PC-3 (cell line): ENCODE measurements around the gene C7. TPM values are rescaled to one million over a fixed set of nuclear protein-coding genes. Genes with fewer than 3 reads are reported as not detected.

Experiments used
- ATAC-seq: fragments of 200-7000 bp; cut with Tn5 transposase; 2 replicates; pipeline ENCODE4 v1.9.1; 2020; ENCODE audit warnings: mild to moderate bottlenecking, moderate library complexity
- BruUV-seq: library from RNA; stranded (reverse); fragments of 400-500 nt; replicated peaks from 2 replicates; lab custom pipeline; 2021; lab: Mats Ljungman, UMichigan
- CTCF ChIA-PET: fragments of 300-600 bp; sonication (Branson Sonifier 250); formaldehyde crosslinking; loops from one replicate; lab custom pipeline; 2022; ENCODE audit warnings: antibody characterized with exemption; lab: Charles Lee
- POLR2A ChIA-PET: fragments of 300-600 bp; sonication (Branson Sonifier 250); formaldehyde crosslinking; loops from one replicate; lab custom pipeline; 2022; ENCODE audit warnings: antibody characterized with exemption; ENCODE audit not compliant: unreplicated experiment; lab: Charles Lee
- DNase-seq: peaks from one replicate; pipeline ENCODE4 v3.0.0-alpha.2; 2015
- H2AFZ ChIP-seq: fragments of 300-600 bp; sonication (generic); 2 replicates; pipeline ENCODE4 v1.6.0; 2016; ENCODE audit warnings: antibody characterized with exemption, low read length
- H3F3A ChIP-seq: fragments of 300-600 bp; sonication (generic); one replicate; pipeline ENCODE4 v1.6.0; 2017; ENCODE audit warnings: antibody characterized with exemption, low read length, control low read depth, mild to moderate bottlenecking; ENCODE audit not compliant: unreplicated experiment
- H3K27ac ChIP-seq: fragments of 300-600 bp; sonication (generic); 2 replicates; pipeline ENCODE4 v1.5.1; 2016; ENCODE audit warnings: mild to moderate bottlenecking, low read length
- H3K27me3 ChIP-seq: fragments of 300-600 bp; sonication (generic); 2 replicates; pipeline ENCODE4 v1.6.1; 2016; ENCODE audit warnings: low read length, mixed read lengths
- H3K36me3 ChIP-seq: fragments of 300-600 bp; sonication (generic); 2 replicates; pipeline ENCODE4 v1.6.1; 2016; ENCODE audit warnings: low read depth, mixed run types, low read length, mixed read lengths
- H3K4me1 ChIP-seq: fragments of 300-600 bp; sonication (generic); 2 replicates; pipeline ENCODE4 v1.5.1; 2016; ENCODE audit warnings: low read length; ENCODE audit not compliant: insufficient read depth
- H3K4me2 ChIP-seq: fragments of 300-600 bp; sonication (generic); 2 replicates; pipeline ENCODE4 v1.6.0; 2016; ENCODE audit warnings: low read length
- H3K4me3 ChIP-seq: fragments of 300-600 bp; sonication (generic); 2 replicates; pipeline ENCODE4 v1.5.1; 2016; ENCODE audit warnings: mild to moderate bottlenecking, low read length, mixed read lengths
- H3K79me2 ChIP-seq: fragments of 300-600 bp; sonication (generic); 2 replicates; pipeline ENCODE4 v1.6.1; 2017; ENCODE audit warnings: low read length, mixed read lengths
- H3K9ac ChIP-seq: fragments of 300-600 bp; sonication (generic); 2 replicates; pipeline ENCODE4 v1.6.0; 2016; ENCODE audit warnings: mild to moderate bottlenecking, low read length
- H3K9me2 ChIP-seq: fragments of 300-600 bp; sonication (generic); replicated peaks from 2 replicates; pipeline ENCODE4 v1.6.1; 2016; ENCODE audit warnings: mixed run types, low read length, mixed read lengths
- H3K9me3 ChIP-seq: fragments of 300-600 bp; sonication (generic); 2 replicates; pipeline ENCODE4 v1.6.1; 2016; ENCODE audit warnings: low read length, mixed read lengths
- H4K20me1 ChIP-seq: fragments of 300-600 bp; sonication (generic); 2 replicates; pipeline ENCODE4 v1.6.1; 2016; ENCODE audit warnings: low read length, mixed read lengths
- EZH2 ChIP-seq: fragments of 300-600 bp; sonication (generic); IDR thresholded peaks from one replicate; pipeline ENCODE4 v1.6.1; 2017; ENCODE audit warnings: antibody characterized with exemption, mild to moderate bottlenecking, low read length; ENCODE audit not compliant: unreplicated experiment
- EZH2phosphoT487 ChIP-seq: fragments of 300-600 bp; sonication (generic); IDR thresholded peaks from 2 replicates; pipeline ENCODE4 v1.6.1; 2018; ENCODE audit warnings: mild to moderate bottlenecking, antibody characterized with exemption, low read length, borderline replicate concordance
- intact Hi-C: fragments of 100-400 bp; cut with micrococcal nuclease; formaldehyde crosslinking; loops from 2 replicates; pipeline ENCODE4 v1.9.0; 2023
- total RNA-seq: library from RNA; depleted of rRNA; stranded (reverse); fragments of >200 nt; gene quantifications from 2 replicates; pipeline ENCODE4 v1.2.3, GENCODE V29; 2014
- TF ChIP-seq, protein P1 (sequence below): fragments of 300-600 bp; sonication (generic); conservative IDR thresholded peaks from 2 replicates; pipeline ENCODE4 v1.5.1; 2017; ENCODE audit warnings: antibody characterized with exemption, low read depth, mild to moderate bottlenecking, low read length

C7 gene
- total RNA-seq, 1 experiment from 2014 or later = not detected

DNA sequence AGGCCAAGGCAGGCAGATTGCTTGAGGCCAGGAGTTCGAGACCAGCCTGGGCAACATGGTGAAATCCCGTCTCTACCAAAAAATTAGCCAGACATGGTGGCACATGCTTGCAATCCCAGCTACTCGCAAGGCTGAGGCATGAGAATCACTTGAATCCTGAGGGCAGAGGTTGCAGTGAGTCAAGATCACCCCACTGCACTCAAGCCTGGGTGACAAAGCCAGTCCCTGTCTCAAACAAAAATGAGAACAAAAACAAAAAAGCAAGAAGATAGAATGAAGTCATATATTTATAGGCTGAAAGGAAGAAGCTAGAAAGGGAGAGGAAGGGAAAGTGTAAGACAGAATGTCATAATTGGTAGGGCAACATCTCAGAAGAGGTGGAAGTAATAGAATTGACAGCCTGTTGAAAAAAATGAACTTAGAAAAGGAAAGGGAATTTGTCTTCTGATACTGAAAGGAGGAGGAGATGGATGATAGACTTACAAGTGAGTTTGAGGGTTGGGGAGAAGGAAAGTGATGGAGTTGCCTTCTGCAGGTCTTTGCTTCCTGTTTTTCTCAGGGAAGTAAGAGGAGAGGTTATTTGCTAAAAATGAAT lies 35.9 kb upstream of the C7 start:
- Histone ChIP-seq H3K9me2 (no peaks in the 10 kb centered on the region), H3K79me2 (no peaks in the 10 kb centered on the region), H3K9me3 (peaks cover 15% of the 10 kb centered on the region), H3K4me1 (peaks cover 7% of the 10 kb centered on the region; the same call in 1 of the 2 replicates), H3K27ac (no peak overlapping the region), H2AFZ (no peak overlapping the region), H3K27me3 (no peaks in the 10 kb centered on the region), H3K4me2 (no peak overlapping the region), H3K36me3 (peaks cover 4% of the 10 kb centered on the region; the same call in 1 of the 2 replicates), H4K20me1 (no peaks in the 10 kb centered on the region), H3F3A (no peaks in the 10 kb centered on the region), H3K9ac (no peak overlapping the region), H3K4me3 (no peak overlapping the region)
- DNase-seq = no peak
- no TSS peak for BruUV-seq
- ChIA-PET POLR2A (interaction anchor here (0.5 kb wide), 1 partner anchor 182 kb away, joined by 9 read pairs; no protein-coding TSS in a partner anchor), CTCF (no interaction called here)
- intact Hi-C loops = loop anchor here (10.0 kb wide), 1 partner anchor 1299 kb away; no protein-coding TSS in a partner anchor
- no peak for ATAC-seq
- TF ChIP-seq EZH2 (no peak), EZH2phosphoT487 (no peak)
- TF ChIP-seq, protein P1, sequence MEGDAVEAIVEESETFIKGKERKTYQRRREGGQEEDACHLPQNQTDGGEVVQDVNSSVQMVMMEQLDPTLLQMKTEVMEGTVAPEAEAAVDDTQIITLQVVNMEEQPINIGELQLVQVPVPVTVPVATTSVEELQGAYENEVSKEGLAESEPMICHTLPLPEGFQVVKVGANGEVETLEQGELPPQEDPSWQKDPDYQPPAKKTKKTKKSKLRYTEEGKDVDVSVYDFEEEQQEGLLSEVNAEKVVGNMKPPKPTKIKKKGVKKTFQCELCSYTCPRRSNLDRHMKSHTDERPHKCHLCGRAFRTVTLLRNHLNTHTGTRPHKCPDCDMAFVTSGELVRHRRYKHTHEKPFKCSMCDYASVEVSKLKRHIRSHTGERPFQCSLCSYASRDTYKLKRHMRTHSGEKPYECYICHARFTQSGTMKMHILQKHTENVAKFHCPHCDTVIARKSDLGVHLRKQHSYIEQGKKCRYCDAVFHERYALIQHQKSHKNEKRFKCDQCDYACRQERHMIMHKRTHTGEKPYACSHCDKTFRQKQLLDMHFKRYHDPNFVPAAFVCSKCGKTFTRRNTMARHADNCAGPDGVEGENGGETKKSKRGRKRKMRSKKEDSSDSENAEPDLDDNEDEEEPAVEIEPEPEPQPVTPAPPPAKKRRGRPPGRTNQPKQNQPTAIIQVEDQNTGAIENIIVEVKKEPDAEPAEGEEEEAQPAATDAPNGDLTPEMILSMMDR = no peak

DNA sequence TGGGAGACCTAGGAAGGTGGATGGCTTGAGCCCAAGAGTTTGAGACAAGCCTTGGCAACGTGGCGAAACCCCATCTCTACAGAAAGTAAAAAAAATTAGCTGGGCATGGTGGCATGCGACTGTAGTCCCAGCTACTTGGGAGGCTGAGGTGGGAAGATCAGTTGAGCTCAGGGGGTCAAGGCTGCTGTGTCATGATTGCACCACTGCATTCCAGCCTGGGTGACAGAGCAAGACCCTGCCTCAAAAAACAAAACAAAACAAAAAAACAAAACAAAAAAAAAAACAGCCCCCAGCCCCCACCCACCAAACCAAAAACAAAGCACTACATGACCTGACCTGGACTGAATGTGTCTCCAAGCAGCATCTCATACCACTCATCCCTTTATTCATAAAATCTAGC lies 33.3 kb upstream of the C7 start:
- H4K20me1 ChIP-seq = no peaks in the 10 kb centered on the region
- no peak for ATAC-seq
- POLR2A ChIA-PET = no interaction called here
- no peaks in the 10 kb centered on the region for H3K79me2 ChIP-seq
- CTCF ChIA-PET = no interaction called here
- H3K4me2 ChIP-seq = no peak overlapping the region
- peaks cover 15% of the 10 kb centered on the region for H3K9me3 ChIP-seq
- intact Hi-C loops = loop anchor here (5.0 to 10.0 kb wide), 3 partner anchors 189 to 1301 kb away; no protein-coding TSS in a partner anchor
- BruUV-seq = no TSS peak
- TF ChIP-seq EZH2phosphoT487 (no peak), EZH2 (no peak)
- TF ChIP-seq, protein P1 = no peak
- H3K27ac ChIP-seq = no peak overlapping the region
- no peaks in the 10 kb centered on the region for H3K9me2 ChIP-seq
- peaks cover 4% of the 10 kb centered on the region; the same call in 1 of the 2 replicates for H3K36me3 ChIP-seq
- no peak for DNase-seq
- no peaks in the 10 kb centered on the region for H3F3A ChIP-seq
- H3K27me3 ChIP-seq = no peaks in the 10 kb centered on the region
- no peak overlapping the region for H3K9ac ChIP-seq
- H2AFZ ChIP-seq = no peak overlapping the region
- no peak overlapping the region for H3K4me3 ChIP-seq
- H3K4me1 ChIP-seq = peaks cover 5% of the 10 kb centered on the region; the same call in 1 of the 2 replicates
